HEK293T (cell line): ENCODE data around the gene POU3F1.

ENCODE experiments used
- CTCF ChIA-PET: fragments of 350-600 bp; formaldehyde crosslinking; extraction: SDS; loops from one replicate; lab custom pipeline; 2021; ENCODE audit warnings: antibody characterized with exemption, inconsistent platforms; lab: Yijun Ruan, JAX
- POLR2A ChIA-PET: fragments of 350-600 bp; formaldehyde crosslinking; extraction: SDS; loops from one replicate; lab custom pipeline; 2020; ENCODE audit warnings: antibody characterized with exemption, inconsistent platforms; lab: Yijun Ruan, JAX
- DNase-seq: peaks from one replicate; pipeline ENCODE4 v3.0.0; 2012; ENCODE audit warnings: mixed read lengths; ENCODE audit errors: extremely low spot score
- CTBP1 ChIP-seq: fragments of 450-650 bp; IDR thresholded peaks from 2 replicates; pipeline ENCODE4 v1.6.1; 2016; ENCODE audit warnings: borderline replicate concordance
- ELF4 ChIP-seq: fragments of 450-650 bp; IDR thresholded peaks from 2 replicates; pipeline ENCODE4 v1.6.1; 2017; ENCODE audit warnings: antibody characterized with exemption
- HDGF ChIP-seq: fragments of 450-650 bp; IDR thresholded peaks from 2 replicates; pipeline ENCODE4 v1.6.1; 2017; ENCODE audit warnings: antibody characterized with exemption, borderline replicate concordance

POU3F1 gene

DNA sequence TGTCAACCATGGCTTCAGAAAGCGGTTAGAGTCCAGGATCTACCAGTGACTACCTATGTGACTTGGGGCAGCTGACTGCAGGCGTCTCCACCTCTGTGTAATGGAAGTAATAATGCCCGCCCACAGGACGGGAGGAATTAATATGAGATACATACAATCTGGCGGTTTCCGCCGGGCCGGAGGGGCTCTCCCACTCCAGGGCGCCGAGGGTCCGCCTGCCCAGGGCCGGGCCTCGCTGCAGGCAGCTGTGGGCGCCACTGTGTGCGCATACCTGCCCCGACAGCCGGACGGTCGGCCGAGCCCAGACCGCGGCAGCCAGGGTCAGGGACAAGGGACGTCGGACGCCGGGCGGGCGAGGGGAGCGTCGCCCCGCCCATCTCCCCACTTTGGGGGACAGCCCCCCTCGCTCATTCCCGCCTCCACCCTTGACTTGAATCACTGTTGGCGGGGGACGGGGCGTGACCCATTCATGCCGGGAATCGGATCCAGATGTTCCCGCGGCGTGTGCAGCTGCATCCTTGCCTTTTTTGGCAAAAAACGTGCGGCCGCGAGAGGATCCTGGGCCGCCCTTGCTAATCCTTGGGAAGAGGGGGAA is 50.7 kb downstream of the POU3F1 start:
- DNase-seq: no peak
- ChIA-PET POLR2A (no interaction called here), CTCF (no interaction called here)
- no peak for TF ChIP-seq CTBP1

DNA sequence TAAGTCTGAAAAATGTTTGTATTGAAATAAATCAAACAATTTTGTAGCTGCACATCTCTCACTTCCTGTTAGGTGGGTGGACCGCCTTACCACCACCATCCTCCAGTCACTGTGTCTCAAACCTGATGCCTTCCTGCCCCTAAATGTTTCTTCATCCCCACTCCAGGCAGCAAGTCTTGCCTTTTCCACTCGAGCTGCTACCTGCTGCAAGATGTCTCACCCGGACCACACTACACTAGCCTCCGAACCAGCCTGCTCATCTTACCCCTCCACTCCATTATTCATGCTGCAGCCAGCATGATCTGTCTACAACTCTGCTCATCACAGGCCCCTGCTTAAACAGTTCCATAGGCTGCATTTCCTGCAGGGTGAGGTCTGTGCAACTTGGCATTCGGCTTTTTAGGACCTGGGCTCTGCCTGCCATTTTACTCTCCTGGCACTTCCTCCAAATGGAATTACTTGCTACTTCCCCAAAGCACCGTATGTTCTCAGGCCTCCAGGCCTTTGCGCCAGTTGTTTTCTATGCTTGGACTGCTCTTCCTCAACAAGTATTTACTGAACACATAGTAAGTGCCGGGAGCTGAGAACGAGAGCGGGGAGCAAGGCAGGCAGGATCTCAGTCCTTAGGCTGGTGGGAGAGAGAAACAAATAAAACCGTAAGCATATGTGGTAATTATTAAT is 51.6 kb downstream of the POU3F1 start:
- CTCF ChIA-PET: no interaction called here
- POLR2A ChIA-PET: no interaction called here
- no peak for DNase-seq
- TF ChIP-seq HDGF (no peak), ELF4 (no peak)
